Measurements from ENCODE around the gene TBL1XR1. TPM values are rescaled to one million over a fixed set of nuclear protein-coding genes. Genes with fewer than 3 reads are reported as not detected.
"Not testable (repeated sequence)": the region's sequence is repeated elsewhere in the genome, so short reads cannot be mapped to it uniquely, and the experiment has no call there.

Gene TBL1XR1
- total RNA-seq, 1 donor from 2014 or later, result 57.1 TPM

- ATAC-seq (no peak), DNase-seq (ENCODE audit: low spot score) (no peak)
These were observed 12.2 kb downstream of the TBL1XR1 start for GRCh38 chr3:177185035-177185574.

GRCh38 chr3:177184602-177185001 is 12.7 kb downstream of the TBL1XR1 start:
- DNase-seq (ENCODE audit: low spot score); ATAC-seq: not testable (repeated sequence)

GRCh38 chr3:177182352-177182751 is 14.9 kb downstream of the TBL1XR1 start:
- no peak for ATAC-seq

GRCh38 chr3:177181418-177181817 is 15.9 kb downstream of the TBL1XR1 start:
- peak; percentile 88 for ATAC-seq
- DNase-seq (ENCODE audit: low spot score), result no peak

More at GRCh38 chr3:177182352-177182751, 14.9 kb downstream of the TBL1XR1 start:
- no peak for DNase-seq (ENCODE audit: low spot score)

- DNase-seq (ENCODE audit: low spot score) (no peak), ATAC-seq (no peak)
These were observed 16.8 kb downstream of the TBL1XR1 start for GRCh38 chr3:177180506-177180905.

- DNase-seq (ENCODE audit: low spot score), result no peak
These were observed 17.8 kb downstream of the TBL1XR1 start for GRCh38 chr3:177179281-177180067.

GRCh38 chr3:177177749-177178221 is 19.5 kb downstream of the TBL1XR1 start:
- DNase-seq (ENCODE audit: low spot score), result no peak

More at GRCh38 chr3:177179281-177180067, 17.8 kb downstream of the TBL1XR1 start:
- ATAC-seq, result no peak

GRCh38 chr3:177174607-177175170 is 22.6 kb downstream of the TBL1XR1 start:
- DNase-seq (ENCODE audit: low spot score), result no peak
- no peak for ATAC-seq

More at GRCh38 chr3:177177749-177178221, 19.5 kb downstream of the TBL1XR1 start:
- no peak for ATAC-seq

GRCh38 chr3:177169936-177170722 is 27.2 kb downstream of the TBL1XR1 start:
- ATAC-seq (no peak), DNase-seq (ENCODE audit: low spot score) (no peak)

- ATAC-seq (no peak), DNase-seq (ENCODE audit: low spot score) (no peak)
These were observed 28.9 kb downstream of the TBL1XR1 start for GRCh38 chr3:177168431-177168830.

- peak; percentile 23 for ATAC-seq
- DNase-seq (ENCODE audit: low spot score), result no peak
These were observed 34.5 kb downstream of the TBL1XR1 start for GRCh38 chr3:177162742-177163141.

GRCh38 chr3:177161603-177162002 is 35.7 kb downstream of the TBL1XR1 start:
- ATAC-seq, result not testable (repeated sequence)

GRCh38 chr3:177158461-177158860 is 38.8 kb downstream of the TBL1XR1 start:
- no peak for ATAC-seq
- no peak for DNase-seq (ENCODE audit: low spot score)

More at GRCh38 chr3:177161603-177162002, 35.7 kb downstream of the TBL1XR1 start:
- not testable (repeated sequence) for DNase-seq (ENCODE audit: low spot score)

GRCh38 chr3:177157492-177157891 is 39.8 kb downstream of the TBL1XR1 start:
- DNase-seq (ENCODE audit: low spot score), result no peak
- no peak for ATAC-seq

GRCh38 chr3:177154733-177155132 is 42.5 kb downstream of the TBL1XR1 start:
- no peak for DNase-seq (ENCODE audit: low spot score)
- ATAC-seq, result no peak

GRCh38 chr3:177150970-177151627 is 46.2 kb downstream of the TBL1XR1 start:
- no peak for ATAC-seq
- no peak for DNase-seq (ENCODE audit: low spot score)

- ATAC-seq (peak; percentile 86), DNase-seq (ENCODE audit: low spot score) (no peak)
These were observed 46.9 kb downstream of the TBL1XR1 start for GRCh38 chr3:177150218-177150916.

GRCh38 chr3:177149106-177149505 is 48.2 kb downstream of the TBL1XR1 start:
- no peak for ATAC-seq
- no peak for DNase-seq (ENCODE audit: low spot score)

GRCh38 chr3:177147790-177148189 is 49.5 kb downstream of the TBL1XR1 start:
- DNase-seq (ENCODE audit: low spot score), result no peak
- ATAC-seq, result no peak

GRCh38 chr3:177146646-177147045 is 50.6 kb downstream of the TBL1XR1 start:
- no peak for ATAC-seq
- DNase-seq (ENCODE audit: low spot score), result no peak

All from left lobe of liver (tissue), 2 donors.